ENCODE measurements around the gene MFSD11.
"Not testable (repeated sequence)": the region's sequence is repeated elsewhere in the genome, so short reads cannot be mapped to it uniquely, and the experiment has no call there.

- TF ChIP-seq POLR2AphosphoS5 (IDR thresholded peaks at IDR 0.05; ENCODE audit: borderline replicate concordance, low read depth, low read length); EZH2 (IDR thresholded peaks at IDR 0.05); FOXP2 (optimal IDR thresholded peaks at IDR 0.05; ENCODE audit: control extremely low read depth, extremely low read length, insufficient read depth): not testable (repeated sequence)
Measured at GRCh38 chr17:76745785-76746184, 7.9 kb downstream of the MFSD11 start.

Measured in SK-N-MC (cell line).